GM10248 (cell line): ENCODE measurements around the gene ABCB11.

Experiments used
- CTCF ChIA-PET: fragments of 300-600 bp; sonication (Branson Sonifier 250); formaldehyde crosslinking; extraction: SDS; loops from one replicate; lab custom pipeline; 2021; ENCODE audit warnings: antibody characterized with exemption; lab: Yijun Ruan, JAX
- POLR2A ChIA-PET: fragments of 350-650 bp; sonication (Branson Sonifier 250); formaldehyde crosslinking; extraction: SDS; loops from one replicate; lab custom pipeline; 2020; ENCODE audit warnings: antibody characterized with exemption; lab: Yijun Ruan, JAX
- DNase-seq: peaks from one replicate; pipeline ENCODE4 v3.0.0; 2012; ENCODE audit errors: extremely low spot score
- CTCF ChIP-seq: IDR thresholded peaks from 2 replicates; pipeline ENCODE4 v1.5.1; 2012; ENCODE audit warnings: mild to moderate bottlenecking, low read depth; ENCODE audit errors: extremely low read depth, missing control alignments, control extremely low read depth

ABCB11 gene

GRCh38 chr2:169002161-169002738 is 28.9 kb downstream of the ABCB11 start:
- no peak for TF ChIP-seq CTCF

GRCh38 chr2:169001116-169001815 is 29.9 kb downstream of the ABCB11 start:
- POLR2A ChIA-PET: no interaction called here
- CTCF ChIA-PET: interaction anchor here (1.2 kb wide), 1 partner anchor 131 kb away, joined by 3 read pairs; no protein-coding TSS in a partner anchor
- no peak for DNase-seq
- TF ChIP-seq CTCF: no peak

More at GRCh38 chr2:169002161-169002738, 28.9 kb downstream of the ABCB11 start:
- DNase-seq: no peak
- POLR2A ChIA-PET: no interaction called here
- CTCF ChIA-PET: no interaction called here

- TF ChIP-seq CTCF: no peak
- DNase-seq: no peak
- CTCF ChIA-PET: interaction anchor here (1.2 kb wide), 1 partner anchor 132 kb away, joined by 3 read pairs; no protein-coding TSS in a partner anchor
- POLR2A ChIA-PET: no interaction called here
Observed at GRCh38 chr2:168999668-169000213, 31.4 kb downstream of the ABCB11 start.

- DNase-seq: no peak
- ChIA-PET POLR2A (no interaction called here), CTCF (interaction anchor here (1.1 kb wide), 1 partner anchor 16 kb away, joined by 3 read pairs; no protein-coding TSS in a partner anchor)
- TF ChIP-seq CTCF: no peak
Observed at GRCh38 chr2:168998609-168999211, 32.4 kb downstream of the ABCB11 start.

GRCh38 chr2:168997794-168998193 is 33.3 kb downstream of the ABCB11 start:
- POLR2A ChIA-PET: no interaction called here
- DNase-seq: no peak
- CTCF ChIA-PET: interaction anchor here (0.9 to 1.1 kb wide), 2 partner anchors 17 to 27 kb away, joined by 3 read pairs; no protein-coding TSS in a partner anchor
- no peak for TF ChIP-seq CTCF

GRCh38 chr2:168997118-168997521 is 34.0 kb downstream of the ABCB11 start:
- POLR2A ChIA-PET: no interaction called here
- TF ChIP-seq CTCF: no peak
- CTCF ChIA-PET: no interaction called here
- DNase-seq: no peak
